ENCODE measurements around the gene PIM3. TPM values are rescaled to one million over a fixed set of nuclear protein-coding genes. Genes with fewer than 3 reads are reported as not detected.

The PIM3 gene
- total RNA-seq, 1 experiment from 2014 or later, result 58.2 TPM

GRCh38 chr22:50012211-50013181 lies 51.9 kb downstream of the PIM3 start, which contains the start of gene IL17REL:
IL17REL (minus strand) TSS chr22:50012765; CDS start chr22:50012646, 119 bp downstream.
- BruUV-seq (replicated peaks), result no TSS peak
- Histone ChIP-seq H3K36me3 (ENCODE audit: control insufficient read depth, insufficient read depth, low read length) (no peaks in the 10 kb centered on the region), H3K27ac (ENCODE audit: low read length) (0 out of 2 replicates have a peak within 1 kb of the TSS, but pooled peaks have one; percentile 29), H3K4me3 (ENCODE audit: low read depth in 2 of 2, low read length in 2 of 2) (peak within 1 kb of the TSS in 1 of 2 experiments; percentile 20; a peak in 2 of 4 replicates), H3K27me3 (ENCODE audit: control insufficient read depth, insufficient read depth, low read length) (no peaks in the 10 kb centered on the region), H3K9me3 (ENCODE audit: control insufficient read depth, insufficient read depth, low read depth, low read length) (no peaks in the 10 kb centered on the region), H3K4me1 (ENCODE audit: control insufficient read depth, insufficient read depth, low read length) (peaks cover 32% of the 10 kb centered on the region)
- TF ChIP-seq CTCF (IDR thresholded peaks at IDR 0.05) (no peak; the same call in 1 of the 2 replicates), SIN3A (IDR thresholded peaks at IDR 0.05; ENCODE audit: borderline replicate concordance, insufficient read depth, low read depth, low read length) (no peak), REST (IDR thresholded peaks at IDR 0.05; ENCODE audit: insufficient read depth in 1 of 2, low read depth in 2 of 2, low read length in 1 of 2) (no peak), TCF7L2 (IDR thresholded peaks at IDR 0.05; ENCODE audit: low read depth, low read length) (no peak), POLR2AphosphoS5 (IDR thresholded peaks at IDR 0.05; ENCODE audit: low read depth, low read length) (no peak)
- in situ Hi-C loops (cut with HindIII; ENCODE audit: low pct_unique_long_range_greater_than_20kb, low sequenced_read_pairs), result no loop called here
- ATAC-seq, result peak; percentile 48
- intact Hi-C loops (cut with micrococcal nuclease; ENCODE audit: unreplicated experiment), result no loop called here
- ChIA-PET CTCF (interaction anchor here (1.0 kb wide), 1 partner anchor 19 kb away, joined by 3 read pairs; no protein-coding TSS in a partner anchor), POLR2A (no interaction called here)
- no peak for DNase-seq (ENCODE audit: low read depth, low spot score)

Small RNA genes lying within 50 kb of the gene (microRNA-seq; reads per million reads assigned to microRNA genes)
- not detected for gene MIR6821 (ENCODE audit: unreplicated experiment)

Other genes with a start within 250 kb of the PIM3 start
- 24.0 TPM for gene BRD1, start 132.9 kb upstream of the PIM3 start, total RNA-seq (2021; ENCODE audit: unreplicated experiment)
- gene ZBED4, start 106.9 kb upstream of the PIM3 start, total RNA-seq (2021; ENCODE audit: unreplicated experiment), result 17.3 TPM
- gene ALG12, start 42.3 kb upstream of the PIM3 start, total RNA-seq (2021; ENCODE audit: unreplicated experiment), result 23.4 TPM
- 59.7 TPM for gene CRELD2, start 42.1 kb upstream of the PIM3 start, total RNA-seq (2021; ENCODE audit: unreplicated experiment)
- gene IL17REL, start 52.0 kb downstream of the PIM3 start, total RNA-seq (2021; ENCODE audit: unreplicated experiment), result 0.82 TPM
- not detected for gene TTLL8, start 97.5 kb downstream of the PIM3 start, total RNA-seq (2021; ENCODE audit: unreplicated experiment)
- not detected for gene MLC1, start 124.7 kb downstream of the PIM3 start, total RNA-seq (2021; ENCODE audit: unreplicated experiment)
- 0.10 TPM for gene MOV10L1, start 129.2 kb downstream of the PIM3 start, total RNA-seq (2021; ENCODE audit: unreplicated experiment)
- gene PANX2, start 210.0 kb downstream of the PIM3 start, total RNA-seq (2021; ENCODE audit: unreplicated experiment), result 0.77 TPM
- gene TRABD, start 225.1 kb downstream of the PIM3 start, total RNA-seq (2021; ENCODE audit: unreplicated experiment), result 55.7 TPM
- gene SELENOO, start 240.2 kb downstream of the PIM3 start, total RNA-seq (2021; ENCODE audit: unreplicated experiment), result 34.3 TPM